GM19397 (cell line): ENCODE results near the gene PMCH.
"Not testable (repeated sequence)": the region's sequence is repeated elsewhere in the genome, so short reads cannot be mapped to it uniquely, and the experiment has no call there.

ENCODE experiments used
- ATAC-seq: cut with Tn5 transposase; IDR thresholded peaks from one replicate; pipeline ENCODE4 v1.9.1; 2021; ENCODE audit warnings: mild to moderate bottlenecking, moderate library complexity; ENCODE audit not compliant: unreplicated experiment

Gene PMCH

DNA sequence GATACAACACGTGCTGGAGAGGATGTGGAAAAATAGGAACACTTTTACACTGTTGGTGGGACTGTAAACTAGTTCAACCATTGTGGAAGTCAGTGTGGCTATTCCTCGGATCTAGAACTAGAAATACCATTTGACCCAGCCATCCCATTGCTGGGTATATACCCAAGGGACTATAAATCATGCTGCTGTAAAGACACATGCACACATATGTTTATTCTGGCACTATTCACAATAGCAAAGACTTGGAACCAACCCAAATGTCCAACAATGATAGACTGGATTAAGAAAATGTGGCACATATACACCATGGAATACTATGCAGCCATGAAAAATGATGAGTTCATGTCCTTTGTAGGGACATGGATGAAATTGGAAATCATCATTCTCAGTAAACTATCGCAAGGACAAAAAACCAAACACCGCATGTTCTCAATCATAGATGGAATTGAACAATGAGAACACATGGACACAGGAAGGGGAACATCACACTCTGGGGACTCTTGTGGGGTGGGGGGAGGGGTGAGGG lies 50.5 kb downstream of the PMCH start:
- not testable (repeated sequence) for ATAC-seq
